Stimulated activated CD4-positive, alpha-beta T cell treated with anti-CD3 and anti-CD28 coated beads, Interleukin-4, amount 100 ng/mL, for 24 hours (primary cell): ENCODE results near the gene RASGRF2.
A peak's percentile ranks its signal among the peaks of the same experiment; 100 is the strongest.

Source experiments
- DNase-seq: peaks from one replicate; pipeline ENCODE4 v3.0.0-alpha.2; 2020

Gene RASGRF2

GRCh38 chr5:80959768-80960442 is at the start of gene RASGRF2:
TSS of gene RASGRF2 (plus strand) at chr5:80960363. CDS start at chr5:80960739, 376 bp downstream.
- peak; percentile 50 for DNase-seq

- no peak for DNase-seq
These were observed 47.7 kb upstream of the RASGRF2 start for GRCh38 chr5:80912479-80912878.

GRCh38 chr5:80915716-80916115 is 44.4 kb upstream of the RASGRF2 start:
- no peak for DNase-seq

GRCh38 chr5:80916676-80917075 is 43.5 kb upstream of the RASGRF2 start:
- DNase-seq, result no peak

- no peak for DNase-seq
These were observed 42.5 kb upstream of the RASGRF2 start for GRCh38 chr5:80917631-80918030.

GRCh38 chr5:80919678-80920196 is 40.4 kb upstream of the RASGRF2 start:
- DNase-seq, result no peak

- no peak for DNase-seq
These were observed 39.8 kb upstream of the RASGRF2 start for GRCh38 chr5:80920333-80920732.

- no peak for DNase-seq
These were observed 39.1 kb upstream of the RASGRF2 start for GRCh38 chr5:80921026-80921425.

GRCh38 chr5:80925931-80926330 is 34.2 kb upstream of the RASGRF2 start:
- DNase-seq, result no peak

GRCh38 chr5:80926536-80926935 is 33.6 kb upstream of the RASGRF2 start:
- no peak for DNase-seq

- no peak for DNase-seq
These were observed 33.0 kb upstream of the RASGRF2 start for GRCh38 chr5:80926979-80927656.

- no peak for DNase-seq
These were observed 32.1 kb upstream of the RASGRF2 start for GRCh38 chr5:80928073-80928472.

GRCh38 chr5:80930940-80931339 is 29.2 kb upstream of the RASGRF2 start:
- DNase-seq, result no peak

- DNase-seq, result no peak
These were observed 28.8 kb upstream of the RASGRF2 start for GRCh38 chr5:80931411-80931810.

- DNase-seq, result no peak
These were observed 27.1 kb upstream of the RASGRF2 start for GRCh38 chr5:80933036-80933435.

- no peak for DNase-seq
These were observed 25.4 kb upstream of the RASGRF2 start for GRCh38 chr5:80934751-80935150.

GRCh38 chr5:80935811-80936385 is 24.3 kb upstream of the RASGRF2 start:
- no peak for DNase-seq

GRCh38 chr5:80936881-80937280 is 23.3 kb upstream of the RASGRF2 start:
- DNase-seq, result no peak

- no peak for DNase-seq
These were observed 22.4 kb upstream of the RASGRF2 start for GRCh38 chr5:80937584-80938356.

GRCh38 chr5:80941496-80941895 is 18.7 kb upstream of the RASGRF2 start:
- DNase-seq, result no peak

GRCh38 chr5:80951366-80951765 is 8.8 kb upstream of the RASGRF2 start:
- DNase-seq, result no peak

GRCh38 chr5:80953587-80953986 is 6.6 kb upstream of the RASGRF2 start:
- no peak for DNase-seq

- DNase-seq, result no peak
These were observed 5.0 kb upstream of the RASGRF2 start for GRCh38 chr5:80955082-80955590.
